Vagina (tissue), 2 donors: Measurements from ENCODE around the gene ITFG2.

Experiments used
- CTCF ChIP-seq, 3 experiments: fragments of 450-650 bp in 2 of 3; fragments of 200-600 bp in 1 of 3; sonication (generic) in 1 of 3; IDR thresholded peaks; one replicate each; pipeline ENCODE4 v1.5.1; 2017 to 2019; ENCODE audit warnings: antibody characterized with exemption in 3 of 3, mild to moderate bottlenecking in 2 of 3, moderate library complexity in 2 of 3
- POLR2A ChIP-seq, 2 donors: fragments of 450-650 bp; IDR thresholded peaks; one replicate each; pipeline ENCODE4 v1.6.1; 2017; ENCODE audit warnings: antibody characterized with exemption in 2 of 2, mild to moderate bottlenecking in 2 of 2, moderate library complexity in 2 of 2
- POLR2AphosphoS5 ChIP-seq, 2 donors: sonication (generic); formaldehyde crosslinking; IDR thresholded peaks; one replicate each; pipeline ENCODE4 v1.9.0; 2017; ENCODE audit warnings: antibody characterized with exemption in 2 of 2, mild to moderate bottlenecking in 2 of 2, low read depth in 1 of 2; ENCODE audit not compliant: insufficient read depth in 1 of 2

DNA sequence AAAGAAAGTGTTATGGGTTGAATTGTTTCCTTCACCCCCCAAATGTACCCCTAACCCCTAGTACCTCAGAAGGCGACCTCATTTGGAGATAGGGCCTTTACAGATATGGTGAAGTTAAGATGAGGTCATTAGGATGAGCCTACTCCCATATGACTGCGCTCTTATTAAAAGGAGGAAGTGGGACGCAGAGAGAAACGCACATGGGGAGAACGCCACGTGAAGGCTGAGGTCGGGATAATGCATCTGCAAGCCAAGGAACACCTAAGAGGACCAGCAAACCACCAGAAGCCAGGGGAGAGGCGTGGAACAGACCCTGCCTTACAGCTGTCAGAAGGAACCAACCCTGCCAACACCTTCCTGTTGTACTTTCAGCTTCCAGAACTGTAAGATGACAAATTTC, 24.1 kb downstream of the ITFG2 start:
- TF ChIP-seq CTCF (IDR thresholded peaks at IDR 0.05) (no peak), POLR2A (IDR thresholded peaks at IDR 0.05) (no peak), POLR2AphosphoS5 (IDR thresholded peaks at IDR 0.05; ENCODE audit: insufficient read depth in 1 of 2, low read depth in 1 of 2) (no peak)
